ENCODE results near the gene SLC29A3. TPM values are rescaled to one million over a fixed set of nuclear protein-coding genes. Genes with fewer than 3 reads are reported as not detected.
"Not testable (repeated sequence)": the region's sequence is repeated elsewhere in the genome, so short reads cannot be mapped to it uniquely, and the experiment has no call there.

SLC29A3 gene
- total RNA-seq, 2 donors from 2014 or later, result 4.4 to 5.3 TPM

DNA sequence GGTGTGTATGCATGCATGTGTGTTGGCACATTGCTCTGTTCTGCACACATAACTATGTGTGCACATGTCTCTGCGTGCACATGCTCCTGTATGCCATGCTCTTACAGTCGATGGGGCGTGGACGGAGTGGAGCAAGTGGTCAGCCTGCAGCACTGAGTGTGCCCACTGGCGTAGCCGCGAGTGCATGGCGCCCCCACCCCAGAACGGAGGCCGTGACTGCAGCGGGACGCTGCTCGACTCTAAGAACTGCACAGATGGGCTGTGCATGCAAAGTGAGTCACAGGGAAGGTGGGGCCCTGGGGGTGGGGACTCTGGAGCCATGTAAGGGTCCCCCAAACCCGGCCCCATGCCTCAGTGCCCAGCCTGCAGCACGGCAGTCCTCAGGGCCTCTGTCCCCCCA, 30.6 kb upstream of the SLC29A3 start:
- no peak for ATAC-seq (replicated peaks in 1 of 2)
- no peaks in the 10 kb centered on the region for H3K27me3 Mint-ChIP-seq (ENCODE audit: low read depth)

DNA sequence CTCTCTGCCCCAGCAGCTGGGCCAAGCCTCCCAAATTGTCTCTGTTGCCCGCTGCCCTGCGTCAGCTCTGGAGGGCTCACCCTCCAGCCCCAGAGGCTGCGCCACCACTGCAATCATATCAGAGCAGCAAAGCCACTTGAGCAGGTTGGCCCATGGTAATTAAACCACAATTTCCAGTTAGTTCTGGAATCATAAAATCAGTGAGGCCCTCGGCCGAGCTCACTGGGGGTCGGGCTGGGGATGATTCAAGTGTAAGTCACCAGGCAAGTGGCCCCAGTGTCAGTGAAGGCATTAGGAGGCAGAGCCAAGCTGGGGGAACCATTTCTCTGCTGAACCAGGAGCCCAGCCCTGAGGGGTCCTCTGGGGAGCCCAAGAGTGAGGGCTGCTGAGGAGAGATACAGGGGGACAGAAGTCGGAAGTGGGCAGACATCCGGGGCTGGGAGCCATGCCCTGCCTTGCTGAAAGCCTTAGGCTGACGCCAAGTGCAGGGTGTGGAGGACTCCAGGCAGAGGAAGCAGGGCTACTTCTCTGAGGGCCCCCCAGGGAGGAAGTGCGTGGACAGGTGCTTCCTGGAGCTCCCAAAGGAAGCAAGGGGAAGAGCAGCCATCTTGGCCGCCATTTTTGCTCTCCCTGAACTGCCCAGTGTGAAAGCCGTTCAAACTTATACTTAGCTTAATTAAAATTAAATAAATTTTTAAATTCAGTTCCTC, 29.5 kb upstream of the SLC29A3 start:
- Mint-ChIP-seq H3K36me3 (ENCODE audit: insufficient read depth in 2 of 2) (no peaks in the 10 kb centered on the region), H3K4me3 (no peak overlapping the region), H3K27me3 (ENCODE audit: low read depth) (no peaks in the 10 kb centered on the region), H3K27ac (no peak overlapping the region), H3K9me3 (no peaks in the 10 kb centered on the region), H3K4me1 (ENCODE audit: low read depth) (no peaks in the 10 kb centered on the region)
- DNase-seq, result no peak
- ATAC-seq (replicated peaks in 1 of 2), result no peak

More for the DNA sequence above, 30.6 kb upstream of the SLC29A3 start:
- Mint-ChIP-seq H3K9me3 (no peaks in the 10 kb centered on the region), H3K27ac (no peak overlapping the region), H3K4me3 (no peak overlapping the region), H3K4me1 (ENCODE audit: low read depth) (no peaks in the 10 kb centered on the region), H3K36me3 (ENCODE audit: insufficient read depth in 2 of 2) (no peaks in the 10 kb centered on the region)
- no peak for DNase-seq

DNA sequence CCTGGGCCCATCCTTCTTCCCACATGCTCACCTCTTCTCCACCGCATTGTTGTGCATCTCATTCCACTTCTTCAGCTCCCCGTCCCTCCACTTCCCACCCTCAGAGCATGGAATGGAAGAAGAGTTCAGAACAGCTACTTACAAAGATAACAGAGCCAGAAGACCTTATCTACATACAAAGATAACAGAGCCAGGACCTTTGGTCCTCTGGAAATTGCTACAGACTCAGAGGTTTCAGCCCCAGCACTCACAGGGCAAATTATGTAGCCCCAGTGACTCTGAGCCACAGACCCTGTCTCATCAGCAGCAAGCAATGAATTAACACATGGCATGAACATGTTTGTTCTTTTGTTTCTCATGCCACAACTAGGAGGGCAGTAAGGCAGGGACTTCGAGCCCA, 28.7 kb upstream of the SLC29A3 start:
- no peaks in the 10 kb centered on the region for H3K27me3 Mint-ChIP-seq (ENCODE audit: low read depth)
- H3K9me3 Mint-ChIP-seq, result no peaks in the 10 kb centered on the region
- H3K36me3 Mint-ChIP-seq (ENCODE audit: insufficient read depth in 2 of 2), result no peaks in the 10 kb centered on the region
- no peak for ATAC-seq (replicated peaks in 1 of 2)
- no peak overlapping the region for H3K4me3 Mint-ChIP-seq
- DNase-seq, result no peak
- no peak overlapping the region for H3K27ac Mint-ChIP-seq
- H3K4me1 Mint-ChIP-seq (ENCODE audit: low read depth), result no peaks in the 10 kb centered on the region

DNA sequence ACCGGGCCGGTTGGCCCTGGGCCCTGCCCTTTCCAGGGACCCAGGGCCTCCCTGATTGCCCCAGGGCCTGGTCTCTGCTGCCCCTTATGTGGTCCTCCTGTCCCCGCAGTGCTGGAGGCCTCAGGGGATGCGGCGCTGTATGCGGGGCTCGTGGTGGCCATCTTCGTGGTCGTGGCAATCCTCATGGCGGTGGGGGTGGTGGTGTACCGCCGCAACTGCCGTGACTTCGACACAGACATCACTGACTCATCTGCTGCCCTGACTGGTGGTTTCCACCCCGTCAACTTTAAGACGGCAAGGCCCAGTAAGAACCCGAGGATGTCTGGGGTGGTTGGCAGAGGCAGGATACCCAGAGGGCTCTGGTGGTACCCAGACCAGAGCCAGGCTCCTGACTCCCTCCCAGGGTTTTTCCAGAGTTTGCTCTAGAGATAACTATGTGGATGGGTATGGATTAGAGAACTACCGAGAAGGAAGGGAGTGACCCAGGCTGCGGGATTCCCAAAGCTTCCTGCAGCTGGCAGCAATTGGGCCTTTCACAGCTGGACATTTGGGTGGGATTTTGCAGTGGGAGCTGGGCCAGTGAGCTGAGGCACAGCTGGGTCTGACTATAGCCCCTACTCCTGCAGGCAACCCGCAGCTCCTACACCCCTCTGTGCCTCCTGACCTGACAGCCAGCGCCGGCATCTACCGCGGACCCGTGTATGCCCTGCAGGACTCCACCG, 28.1 kb upstream of the SLC29A3 start:
- H3K4me1 Mint-ChIP-seq (ENCODE audit: low read depth), result no peaks in the 10 kb centered on the region
- no peak overlapping the region for H3K27ac Mint-ChIP-seq
- H3K36me3 Mint-ChIP-seq (ENCODE audit: insufficient read depth in 2 of 2), result no peaks in the 10 kb centered on the region
- H3K9me3 Mint-ChIP-seq, result no peaks in the 10 kb centered on the region
- DNase-seq (no peak), ATAC-seq (replicated peaks in 1 of 2) (no peak)
- H3K27me3 Mint-ChIP-seq (ENCODE audit: low read depth), result no peaks in the 10 kb centered on the region
- H3K4me3 Mint-ChIP-seq, result no peak overlapping the region

DNA sequence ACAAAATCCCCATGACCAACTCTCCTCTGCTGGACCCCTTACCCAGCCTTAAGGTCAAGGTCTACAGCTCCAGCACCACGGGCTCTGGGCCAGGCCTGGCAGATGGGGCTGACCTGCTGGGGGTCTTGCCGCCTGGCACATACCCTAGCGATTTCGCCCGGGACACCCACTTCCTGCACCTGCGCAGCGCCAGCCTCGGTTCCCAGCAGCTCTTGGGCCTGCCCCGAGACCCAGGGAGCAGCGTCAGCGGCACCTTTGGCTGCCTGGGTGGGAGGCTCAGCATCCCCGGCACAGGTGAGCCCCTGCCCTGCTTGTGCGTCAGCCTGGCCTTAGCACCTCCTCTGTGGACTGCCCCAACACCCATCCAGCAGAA, 27.5 kb upstream of the SLC29A3 start:
- no peak overlapping the region for H3K27ac Mint-ChIP-seq
- no peaks in the 10 kb centered on the region for H3K36me3 Mint-ChIP-seq (ENCODE audit: insufficient read depth in 2 of 2)
- no peak for DNase-seq
- H3K27me3 Mint-ChIP-seq (ENCODE audit: low read depth), result no peaks in the 10 kb centered on the region
- no peaks in the 10 kb centered on the region for H3K4me1 Mint-ChIP-seq (ENCODE audit: low read depth)
- ATAC-seq (replicated peaks in 1 of 2), result no peak
- no peaks in the 10 kb centered on the region for H3K9me3 Mint-ChIP-seq
- no peak overlapping the region for H3K4me3 Mint-ChIP-seq

DNA sequence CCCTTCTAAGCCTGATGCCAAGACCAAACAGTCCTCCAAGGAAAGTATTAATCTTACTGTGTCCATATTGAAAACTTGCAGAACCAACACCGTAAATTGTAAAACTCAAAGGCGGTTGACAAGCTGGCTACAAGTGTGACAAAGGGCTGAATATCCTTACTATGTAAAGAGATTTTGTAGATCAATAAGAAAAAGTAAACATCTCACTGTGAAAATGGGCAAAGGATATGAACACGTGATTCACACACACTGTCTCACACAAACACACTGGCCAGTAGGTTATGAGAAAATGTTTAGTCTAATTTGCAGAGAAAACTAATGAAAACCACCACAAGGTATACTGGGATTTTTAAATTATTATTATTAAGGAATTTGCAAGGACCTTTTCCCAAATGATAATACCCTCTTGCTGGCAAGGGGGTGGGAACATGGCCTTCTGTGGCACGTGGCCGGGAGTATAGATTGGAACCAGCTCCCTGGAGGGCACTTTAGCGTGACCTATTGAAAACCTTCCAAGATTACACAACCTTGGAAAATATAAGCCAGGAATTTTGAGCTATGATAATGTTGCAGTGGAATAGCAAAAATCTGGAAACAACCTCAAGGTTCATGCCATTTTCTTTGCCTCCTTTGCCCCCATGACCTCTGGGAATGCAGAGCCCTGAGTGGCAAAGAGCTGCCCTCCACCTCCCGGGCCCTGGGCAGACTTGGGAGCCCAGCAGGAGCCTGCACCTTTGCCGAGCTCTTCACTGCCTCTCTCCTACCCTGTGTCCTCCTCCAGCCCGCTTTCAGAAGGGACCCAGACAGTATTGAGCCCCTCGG, 26.2 kb upstream of the SLC29A3 start:
- Mint-ChIP-seq H3K27me3 (ENCODE audit: low read depth) (no peaks in the 10 kb centered on the region), H3K36me3 (ENCODE audit: insufficient read depth in 2 of 2) (no peaks in the 10 kb centered on the region)

DNA sequence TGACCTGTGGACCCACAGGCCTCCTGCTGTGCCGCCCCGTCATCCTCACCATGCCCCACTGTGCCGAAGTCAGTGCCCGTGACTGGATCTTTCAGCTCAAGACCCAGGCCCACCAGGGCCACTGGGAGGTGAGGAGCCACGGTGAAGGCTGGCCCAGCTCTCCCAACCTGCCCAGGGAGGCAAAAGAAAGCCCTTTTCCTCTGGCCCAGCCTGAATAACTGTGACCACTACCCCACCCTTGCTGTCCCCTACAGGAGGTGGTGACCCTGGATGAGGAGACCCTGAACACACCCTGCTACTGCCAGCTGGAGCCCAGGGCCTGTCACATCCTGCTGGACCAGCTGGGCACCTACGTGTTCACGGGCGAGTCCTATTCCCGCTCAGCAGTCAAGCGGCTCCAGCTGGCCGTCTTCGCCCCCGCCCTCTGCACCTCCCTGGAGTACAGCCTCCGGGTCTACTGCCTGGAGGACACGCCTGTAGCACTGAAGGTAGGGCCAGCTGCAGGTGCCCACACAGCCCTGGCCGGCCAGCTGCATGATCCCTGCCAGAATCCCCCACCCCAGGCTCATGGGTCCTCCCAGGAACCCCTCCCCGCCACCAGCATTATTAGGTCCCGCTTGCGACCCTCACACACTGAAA, 25.5 kb upstream of the SLC29A3 start:
- Mint-ChIP-seq H3K36me3 (ENCODE audit: insufficient read depth in 2 of 2) (no peaks in the 10 kb centered on the region), H3K4me3 (no peak overlapping the region), H3K4me1 (ENCODE audit: low read depth) (no peaks in the 10 kb centered on the region), H3K9me3 (no peaks in the 10 kb centered on the region), H3K27me3 (ENCODE audit: low read depth) (no peaks in the 10 kb centered on the region), H3K27ac (no peak overlapping the region)
- no peak for DNase-seq
- no peak for ATAC-seq (replicated peaks in 1 of 2)

More for the DNA sequence above, 26.2 kb upstream of the SLC29A3 start:
- Mint-ChIP-seq H3K27ac (no peak overlapping the region), H3K4me1 (ENCODE audit: low read depth) (no peaks in the 10 kb centered on the region), H3K9me3 (no peaks in the 10 kb centered on the region), H3K4me3 (no peak overlapping the region)
- no peak for ATAC-seq (replicated peaks in 1 of 2)
- DNase-seq, result no peak

DNA sequence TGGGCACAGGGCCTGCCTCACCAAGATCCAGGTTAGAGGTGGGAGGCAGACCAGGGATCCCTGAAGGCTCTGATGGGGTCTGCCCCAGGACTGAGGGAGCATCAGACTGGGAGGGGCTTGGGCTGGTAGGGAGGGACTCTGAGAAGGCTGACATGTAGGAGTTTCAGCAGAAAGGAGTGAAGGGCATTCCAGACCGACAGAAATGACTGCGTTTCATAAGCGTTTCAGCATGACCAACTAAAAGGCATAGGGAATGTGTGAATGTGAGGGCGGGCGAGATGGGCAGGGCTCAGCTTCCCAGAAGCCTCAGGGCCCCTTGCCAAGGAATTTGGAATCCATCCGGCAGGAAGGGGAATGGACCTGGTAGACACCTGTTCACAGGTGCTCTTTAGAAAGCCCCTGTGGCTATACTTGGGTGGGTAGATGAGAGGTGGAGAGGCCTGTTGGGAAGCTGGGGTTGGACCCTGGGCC, 24.9 kb upstream of the SLC29A3 start:
- Mint-ChIP-seq H3K27ac (no peak overlapping the region), H3K4me1 (ENCODE audit: low read depth) (no peaks in the 10 kb centered on the region), H3K27me3 (ENCODE audit: low read depth) (no peaks in the 10 kb centered on the region), H3K36me3 (ENCODE audit: insufficient read depth in 2 of 2) (no peaks in the 10 kb centered on the region), H3K4me3 (no peak overlapping the region), H3K9me3 (no peaks in the 10 kb centered on the region)
- DNase-seq (no peak), ATAC-seq (replicated peaks in 1 of 2) (no peak)

DNA sequence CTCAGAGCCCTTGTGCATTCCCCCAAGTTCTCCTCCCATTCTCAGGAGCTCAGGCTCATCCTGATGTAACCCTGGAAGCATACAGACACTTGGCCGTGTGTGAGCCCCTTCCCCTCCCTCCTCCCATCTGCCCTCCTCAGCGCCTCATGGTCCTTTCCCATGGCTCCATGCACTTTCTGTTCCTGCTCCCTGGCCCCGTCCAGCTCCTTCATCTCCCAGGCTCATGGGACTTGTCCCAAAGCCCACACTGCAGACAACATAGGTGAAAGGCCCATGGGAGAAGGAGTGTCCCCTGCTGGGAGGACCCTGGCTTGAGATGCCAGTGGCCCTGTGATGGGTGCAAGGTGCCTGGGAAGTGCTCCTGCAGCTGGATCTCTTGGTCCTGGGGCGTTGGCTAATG, 24.2 kb upstream of the SLC29A3 start:
- no peaks in the 10 kb centered on the region for H3K27me3 Mint-ChIP-seq (ENCODE audit: low read depth)
- H3K36me3 Mint-ChIP-seq (ENCODE audit: insufficient read depth in 2 of 2), result no peaks in the 10 kb centered on the region
- ATAC-seq (replicated peaks in 1 of 2) (no peak), DNase-seq (no peak)
- no peaks in the 10 kb centered on the region for H3K9me3 Mint-ChIP-seq
- no peak overlapping the region for H3K4me3 Mint-ChIP-seq
- no peaks in the 10 kb centered on the region for H3K4me1 Mint-ChIP-seq (ENCODE audit: low read depth)
- H3K27ac Mint-ChIP-seq, result no peak overlapping the region

DNA sequence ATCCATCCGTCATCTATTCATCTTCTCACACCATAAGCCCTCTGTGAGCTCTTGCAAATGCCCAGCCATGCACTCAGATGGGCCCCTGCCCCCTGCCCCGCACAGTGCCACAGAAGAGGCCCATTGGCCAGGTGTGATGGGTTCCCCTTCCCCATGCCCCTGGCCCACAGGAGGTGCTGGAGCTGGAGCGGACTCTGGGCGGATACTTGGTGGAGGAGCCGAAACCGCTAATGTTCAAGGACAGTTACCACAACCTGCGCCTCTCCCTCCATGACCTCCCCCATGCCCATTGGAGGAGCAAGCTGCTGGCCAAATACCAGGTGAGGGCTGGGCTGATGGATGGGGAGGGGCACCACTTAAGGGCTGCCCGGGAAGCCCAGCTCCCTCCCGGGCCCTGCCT, 23.4 kb upstream of the SLC29A3 start:
- Mint-ChIP-seq H3K27me3 (ENCODE audit: low read depth) (no peaks in the 10 kb centered on the region), H3K4me1 (ENCODE audit: low read depth) (no peaks in the 10 kb centered on the region), H3K27ac (no peak overlapping the region), H3K9me3 (no peaks in the 10 kb centered on the region), H3K4me3 (no peak overlapping the region), H3K36me3 (ENCODE audit: insufficient read depth in 2 of 2) (no peaks in the 10 kb centered on the region)
- ATAC-seq (replicated peaks in 1 of 2), result no peak
- DNase-seq, result no peak

DNA sequence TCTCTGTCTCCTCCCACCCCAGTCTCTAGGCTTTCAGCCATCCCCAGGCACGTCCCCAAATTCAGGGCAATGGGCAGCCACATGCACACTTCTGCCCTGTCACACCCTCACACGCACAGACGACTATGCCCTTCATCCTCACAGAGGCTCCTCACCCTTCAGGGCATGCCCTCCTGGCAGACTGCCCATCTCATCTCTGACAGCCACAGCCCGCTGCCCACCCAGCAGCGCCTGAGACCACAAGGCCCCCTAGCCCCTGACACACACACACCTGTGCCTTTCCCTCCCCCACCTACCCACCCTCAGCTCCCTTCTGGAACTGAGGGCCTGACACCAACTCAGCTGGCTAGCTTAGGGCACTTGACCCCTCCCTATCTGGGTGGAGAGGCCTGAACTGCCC, 23.0 kb upstream of the SLC29A3 start:
- H3K4me3 Mint-ChIP-seq, result no peak overlapping the region
- no peak overlapping the region for H3K27ac Mint-ChIP-seq
- ATAC-seq (replicated peaks in 1 of 2) (no peak), DNase-seq (no peak)
- H3K4me1 Mint-ChIP-seq (ENCODE audit: low read depth), result no peaks in the 10 kb centered on the region
- H3K9me3 Mint-ChIP-seq, result no peaks in the 10 kb centered on the region
- H3K27me3 Mint-ChIP-seq (ENCODE audit: low read depth), result no peaks in the 10 kb centered on the region
- H3K36me3 Mint-ChIP-seq (ENCODE audit: insufficient read depth in 2 of 2), result no peaks in the 10 kb centered on the region

DNA sequence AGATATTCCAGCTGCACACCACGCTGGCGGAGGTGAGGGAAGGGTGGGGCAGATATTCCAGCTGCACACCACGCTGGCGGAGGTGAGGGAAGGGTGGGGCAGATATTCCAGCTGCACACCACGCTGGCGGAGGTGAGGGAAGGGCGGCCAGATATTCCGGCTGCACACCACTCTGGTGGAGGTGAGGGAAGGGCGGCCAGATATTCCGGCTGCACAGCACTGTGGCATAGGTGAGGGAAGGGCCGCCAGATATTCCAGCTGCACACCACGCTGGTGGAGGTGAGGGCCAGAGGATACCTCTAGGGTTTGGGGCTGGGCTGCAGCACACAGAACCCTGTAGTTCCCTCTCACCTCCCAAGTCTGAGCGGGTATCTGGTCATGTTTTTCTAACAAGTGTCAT, 22.2 kb upstream of the SLC29A3 start:
- DNase-seq; ATAC-seq (replicated peaks in 1 of 2); H3K27ac Mint-ChIP-seq; H3K36me3 Mint-ChIP-seq (ENCODE audit: insufficient read depth in 2 of 2); H3K4me3 Mint-ChIP-seq; H3K27me3 Mint-ChIP-seq (ENCODE audit: low read depth); H3K4me1 Mint-ChIP-seq (ENCODE audit: low read depth); H3K9me3 Mint-ChIP-seq: not testable (repeated sequence)

DNA sequence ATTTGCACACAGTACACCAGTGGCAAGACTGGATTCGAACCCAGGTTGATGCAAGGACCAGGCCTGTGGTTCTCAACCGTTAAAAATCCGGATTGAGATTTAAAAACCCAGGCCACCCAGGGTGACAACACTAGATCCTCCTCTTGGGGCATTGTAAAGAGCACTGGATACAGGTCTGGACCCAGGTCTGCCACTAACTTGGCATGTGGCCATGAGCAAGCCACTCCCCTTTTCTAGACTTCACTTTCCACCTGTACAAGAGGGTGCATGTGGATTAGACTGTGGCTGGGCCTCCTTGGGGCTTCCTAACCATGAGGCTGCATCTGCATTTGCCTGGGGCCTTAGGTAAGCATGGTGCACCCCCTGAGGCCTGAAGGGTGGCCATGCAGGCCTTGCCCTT, 21.7 kb upstream of the SLC29A3 start:
- DNase-seq (no peak), ATAC-seq (replicated peaks in 1 of 2) (no peak)

More for the DNA sequence above, 21.7 kb upstream of the SLC29A3 start:
- H3K4me3 Mint-ChIP-seq, result no peak overlapping the region
- no peaks in the 10 kb centered on the region for H3K36me3 Mint-ChIP-seq (ENCODE audit: insufficient read depth in 2 of 2)
- H3K4me1 Mint-ChIP-seq (ENCODE audit: low read depth), result no peaks in the 10 kb centered on the region
- no peaks in the 10 kb centered on the region for H3K27me3 Mint-ChIP-seq (ENCODE audit: low read depth)
- no peaks in the 10 kb centered on the region for H3K9me3 Mint-ChIP-seq
- H3K27ac Mint-ChIP-seq, result no peak overlapping the region

Data from activated T-cell treated with anti-CD3 and anti-CD28 coated beads, Interleukin-2, amount 50 U/mL, for 72 hours (primary cell).